Fibroblast of upper back skin (primary cell): Measurements from ENCODE around the gene KYNU.
"Not testable (repeated sequence)": the region's sequence is repeated elsewhere in the genome, so short reads cannot be mapped to it uniquely, and the experiment has no call there.

Source experiments
- DNase-seq: peaks from one replicate; pipeline ENCODE4 v3.0.0-alpha.2; 2013

The KYNU gene

GRCh38 chr2:142872882-142873724 lies 4.4 kb upstream of the KYNU start:
- DNase-seq: peak; percentile 55

GRCh38 chr2:142873831-142874287 lies 3.6 kb upstream of the KYNU start:
- DNase-seq: no peak

- peak; percentile 55 for DNase-seq
Observed at GRCh38 chr2:142874293-142874814, 3.1 kb upstream of the KYNU start.

GRCh38 chr2:142875010-142875409 lies 2.5 kb upstream of the KYNU start:
- DNase-seq: no peak

GRCh38 chr2:142875652-142876051 lies 1.8 kb upstream of the KYNU start:
- no peak for DNase-seq

- no peak for DNase-seq
Observed at GRCh38 chr2:142876423-142876822, 1.0 kb upstream of the KYNU start.

GRCh38 chr2:142878031-142878678 lies 691 bp downstream of the KYNU start:
- no peak for DNase-seq

- DNase-seq: no peak
Observed at GRCh38 chr2:142879151-142879550, 1.7 kb downstream of the KYNU start.

GRCh38 chr2:142880279-142880678 lies 2.8 kb downstream of the KYNU start:
- DNase-seq: peak; percentile 63

- DNase-seq: no peak
Observed at GRCh38 chr2:142881619-142882018, 4.2 kb downstream of the KYNU start.

- not testable (repeated sequence) for DNase-seq
Observed at GRCh38 chr2:142882500-142882899, 5.0 kb downstream of the KYNU start.

GRCh38 chr2:142883526-142883925 lies 6.1 kb downstream of the KYNU start:
- no peak for DNase-seq

- no peak for DNase-seq
Observed at GRCh38 chr2:142885543-142885942, 8.1 kb downstream of the KYNU start.

GRCh38 chr2:142892715-142893114 lies 15.3 kb downstream of the KYNU start:
- DNase-seq: no peak

- DNase-seq: no peak
Observed at GRCh38 chr2:142893241-142893640, 15.8 kb downstream of the KYNU start.

GRCh38 chr2:142897807-142898206 lies 20.3 kb downstream of the KYNU start:
- DNase-seq: no peak

- DNase-seq: not testable (repeated sequence)
Observed at GRCh38 chr2:142900327-142900726, 22.9 kb downstream of the KYNU start.

GRCh38 chr2:142901780-142902179 lies 24.3 kb downstream of the KYNU start:
- no peak for DNase-seq

GRCh38 chr2:142903726-142904125 lies 26.3 kb downstream of the KYNU start:
- DNase-seq: not testable (repeated sequence)

GRCh38 chr2:142907653-142908052 lies 30.2 kb downstream of the KYNU start:
- no peak for DNase-seq

- no peak for DNase-seq
Observed at GRCh38 chr2:142914507-142915313, 37.2 kb downstream of the KYNU start.

GRCh38 chr2:142915502-142915901 lies 38.0 kb downstream of the KYNU start:
- DNase-seq: no peak

GRCh38 chr2:142918624-142919023 lies 41.2 kb downstream of the KYNU start:
- peak; percentile 1 for DNase-seq
